ENCODE data around the gene CD180. TPM values are rescaled to one million over a fixed set of nuclear protein-coding genes. Genes with fewer than 3 reads are reported as not detected.

CD180 gene
- total and polyA plus RNA-seq, 9 of the 15 experiments (the other 6 are each of a cell fraction or from before 2014, with no cell fraction given) = 0.01 to 0.07 TPM; not detected in 7

DNA sequence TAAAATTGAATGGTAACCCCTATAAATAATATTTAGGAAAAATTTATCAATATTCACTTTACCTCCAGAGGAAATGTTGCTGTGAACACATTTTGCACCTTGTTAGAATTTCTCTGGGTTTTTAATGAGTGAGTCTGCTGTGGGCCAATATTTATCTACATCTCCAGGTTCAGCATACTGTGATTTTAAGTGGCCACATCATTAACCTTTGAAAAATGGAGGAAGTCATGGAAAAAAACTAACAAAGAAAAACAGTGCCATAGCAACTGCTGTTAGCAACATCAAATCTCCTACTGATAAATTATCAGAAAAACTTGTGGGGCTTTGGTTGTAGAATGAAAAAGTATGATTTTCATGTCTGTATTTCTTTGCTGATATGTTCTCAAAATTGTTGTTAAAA, 55.0 kb downstream of the CD180 start (continued):
- TF ChIP-seq CHD7 (IDR thresholded peaks at IDR 0.05; ENCODE audit: low read depth, low read length) (no peak), SMARCA4 (IDR thresholded peaks at IDR 0.05) (no peak)

Measured in K562 (cell line).